GM12891 (cell line): Measurements from ENCODE around the gene MRTFB.

Experiments used
- PAX5 ChIP-seq: IDR thresholded peaks from 2 replicates; pipeline ENCODE4 v1.6.1; 2011; ENCODE audit warnings: low read length, moderate library complexity, mild to moderate bottlenecking; ENCODE audit not compliant: insufficient read depth, severe bottlenecking
- POLR2A ChIP-seq: IDR thresholded peaks from 2 replicates; pipeline ENCODE4 v1.6.1; 2011; ENCODE audit warnings: low read depth, low read length, control low read depth
- POLR2AphosphoS5 ChIP-seq: IDR thresholded peaks from 2 replicates; pipeline ENCODE4 v1.6.1; 2011; ENCODE audit warnings: low read depth, low read length, control low read depth
- TAF1 ChIP-seq: IDR thresholded peaks from 2 replicates; pipeline ENCODE4 v1.6.1; 2011; ENCODE audit warnings: low read depth, low read length, control low read depth

DNA sequence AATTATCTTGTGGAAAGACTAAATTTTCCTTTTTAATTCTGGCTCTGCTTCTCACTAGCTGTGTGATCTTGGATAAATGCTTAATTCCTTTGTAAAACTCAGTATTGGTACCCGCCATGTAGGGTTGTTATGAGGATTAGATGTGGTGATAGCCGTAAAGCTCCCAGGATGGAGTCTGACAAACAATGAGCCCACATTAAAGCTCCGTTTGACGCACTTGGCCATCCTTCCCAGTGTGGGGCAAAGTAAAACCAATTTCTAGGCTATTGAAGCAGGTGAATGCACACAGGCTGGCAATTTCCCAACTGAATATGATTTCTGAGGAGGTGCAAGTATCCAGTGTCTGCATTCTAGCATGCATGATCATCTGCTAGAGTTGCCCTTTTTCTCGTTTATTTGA, 123.6 kb downstream of the MRTFB start:
- TF ChIP-seq POLR2AphosphoS5 (no peak), PAX5 (no peak), POLR2A (no peak), TAF1 (no peak)
